ENCODE data around the gene PEX26. TPM values are rescaled to one million over a fixed set of nuclear protein-coding genes. Genes with fewer than 3 reads are reported as not detected.

Gene PEX26
- total and polyA plus RNA-seq, 12 donors: 8.4 to 57.8 (median 34.0) TPM

DNA sequence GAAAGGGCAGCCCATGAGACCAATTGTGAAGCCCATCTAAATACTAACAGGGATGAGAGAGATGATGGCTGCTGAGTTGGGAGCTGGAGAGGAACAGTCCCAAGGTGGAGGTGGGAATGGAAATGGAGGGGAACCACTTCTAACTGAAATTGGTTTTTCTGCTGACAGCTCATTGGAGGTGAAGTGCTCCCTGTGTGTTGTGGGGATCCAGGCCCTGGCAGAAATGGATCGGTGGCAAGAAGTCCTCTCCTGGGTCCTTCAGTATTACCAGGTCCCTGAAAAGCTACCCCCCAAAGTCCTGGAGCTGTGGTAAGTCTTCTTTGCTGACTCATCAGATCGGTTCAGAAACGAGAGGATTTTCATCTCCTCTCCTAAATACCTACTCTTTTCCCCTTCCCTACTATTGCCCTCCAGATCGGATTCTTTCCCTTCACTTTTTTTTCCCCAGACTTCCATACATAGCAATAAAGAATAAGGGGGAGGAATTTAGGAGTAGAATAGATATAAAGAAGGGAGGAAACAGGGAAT, 2.0 kb downstream of the PEX26 start:
- WGBS, 4 donors: 59 to 74% (median 66%) methylated on average over 4 of the region's 4 CpGs
- no peak for DNase-seq
- Histone ChIP-seq H3K36me3 (replicated peaks in 1 of 2) (peaks cover 0 to 49% of the 10 kb centered on the region in 2 donors), H3K4me1 (replicated peaks in 1 of 2) (peaks cover 22 to 33% of the 10 kb centered on the region in 2 donors), H3K27ac (no peak overlapping the region), H3K9me3 (replicated peaks in 1 of 3) (no peaks in the 10 kb centered on the region), H3K4me3 (no peak overlapping the region), H3K27me3 (no peaks in the 10 kb centered on the region)
- no peak for TF ChIP-seq POLR2A (IDR thresholded peaks at IDR 0.05)
- TF ChIP-seq, protein P1, sequence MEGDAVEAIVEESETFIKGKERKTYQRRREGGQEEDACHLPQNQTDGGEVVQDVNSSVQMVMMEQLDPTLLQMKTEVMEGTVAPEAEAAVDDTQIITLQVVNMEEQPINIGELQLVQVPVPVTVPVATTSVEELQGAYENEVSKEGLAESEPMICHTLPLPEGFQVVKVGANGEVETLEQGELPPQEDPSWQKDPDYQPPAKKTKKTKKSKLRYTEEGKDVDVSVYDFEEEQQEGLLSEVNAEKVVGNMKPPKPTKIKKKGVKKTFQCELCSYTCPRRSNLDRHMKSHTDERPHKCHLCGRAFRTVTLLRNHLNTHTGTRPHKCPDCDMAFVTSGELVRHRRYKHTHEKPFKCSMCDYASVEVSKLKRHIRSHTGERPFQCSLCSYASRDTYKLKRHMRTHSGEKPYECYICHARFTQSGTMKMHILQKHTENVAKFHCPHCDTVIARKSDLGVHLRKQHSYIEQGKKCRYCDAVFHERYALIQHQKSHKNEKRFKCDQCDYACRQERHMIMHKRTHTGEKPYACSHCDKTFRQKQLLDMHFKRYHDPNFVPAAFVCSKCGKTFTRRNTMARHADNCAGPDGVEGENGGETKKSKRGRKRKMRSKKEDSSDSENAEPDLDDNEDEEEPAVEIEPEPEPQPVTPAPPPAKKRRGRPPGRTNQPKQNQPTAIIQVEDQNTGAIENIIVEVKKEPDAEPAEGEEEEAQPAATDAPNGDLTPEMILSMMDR (IDR thresholded peaks at IDR 0.05): no peak
- intact Hi-C loops (cut with DNase I): loop anchor here (5.0 to 10.0 kb wide), 2 partner anchors 175 to 247 kb away; no protein-coding TSS in a partner anchor

- 77 to 87% (median 82%) methylated on average over 5 of the region's 5 CpGs for WGBS, 4 donors
- H3K4me1 ChIP-seq (replicated peaks in 1 of 2): peaks cover 19 to 23% of the 10 kb centered on the region in 2 donors
- H3K27me3 ChIP-seq: no peaks in the 10 kb centered on the region
- H3K36me3 ChIP-seq (replicated peaks in 1 of 2): peaks cover 0 to 66% of the 10 kb centered on the region in 2 donors
- H3K27ac ChIP-seq: no peak overlapping the region
- intact Hi-C loops (cut with DNase I): no loop called here
- H3K4me3 ChIP-seq: no peak overlapping the region
- no peaks in the 10 kb centered on the region for H3K9me3 ChIP-seq (replicated peaks in 1 of 3)
- TF ChIP-seq POLR2A (IDR thresholded peaks at IDR 0.05): no peak
- TF ChIP-seq, protein P1 (IDR thresholded peaks at IDR 0.05): no peak
- DNase-seq: no peak
Observed at GRCh38 chr22:18081416-18081815, 3.6 kb downstream of the PEX26 start.

DNA sequence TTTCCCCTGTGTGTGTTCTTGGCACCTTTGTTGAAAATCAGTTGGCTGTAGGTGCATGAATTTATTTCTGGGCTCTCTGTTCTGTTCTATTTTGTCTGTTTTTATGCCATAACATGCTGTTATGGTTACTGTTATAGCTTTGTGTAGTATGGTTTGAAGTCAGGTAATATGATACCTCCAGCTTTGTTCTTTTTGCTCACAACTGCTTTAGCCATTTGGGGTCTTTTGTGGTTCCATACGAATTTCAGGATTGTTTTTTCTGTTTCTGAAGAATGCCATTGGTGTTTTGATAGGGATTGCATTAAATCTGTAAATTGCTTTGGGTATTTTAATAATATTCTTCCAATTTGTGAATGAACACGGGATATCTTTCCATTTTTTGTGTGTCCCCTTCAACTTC, 4.7 kb downstream of the PEX26 start:
- no peaks in the 10 kb centered on the region for H3K9me3 ChIP-seq (replicated peaks in 1 of 3)
- no peak for DNase-seq
- H3K4me1 ChIP-seq (replicated peaks in 1 of 2): peaks cover 11 to 14% of the 10 kb centered on the region in 2 donors
- H3K27ac ChIP-seq: no peak overlapping the region
- H3K27me3 ChIP-seq: no peaks in the 10 kb centered on the region
- intact Hi-C loops (cut with DNase I): no loop called here
- 65 to 79% (median 74%) methylated on average over 2 of the region's 2 CpGs for WGBS, 4 donors
- TF ChIP-seq, protein P1 (IDR thresholded peaks at IDR 0.05): no peak
- no peak for TF ChIP-seq POLR2A (IDR thresholded peaks at IDR 0.05)
- H3K4me3 ChIP-seq: no peak overlapping the region
- H3K36me3 ChIP-seq (replicated peaks in 1 of 2): peaks cover 0 to 75% of the 10 kb centered on the region in 2 donors

DNA sequence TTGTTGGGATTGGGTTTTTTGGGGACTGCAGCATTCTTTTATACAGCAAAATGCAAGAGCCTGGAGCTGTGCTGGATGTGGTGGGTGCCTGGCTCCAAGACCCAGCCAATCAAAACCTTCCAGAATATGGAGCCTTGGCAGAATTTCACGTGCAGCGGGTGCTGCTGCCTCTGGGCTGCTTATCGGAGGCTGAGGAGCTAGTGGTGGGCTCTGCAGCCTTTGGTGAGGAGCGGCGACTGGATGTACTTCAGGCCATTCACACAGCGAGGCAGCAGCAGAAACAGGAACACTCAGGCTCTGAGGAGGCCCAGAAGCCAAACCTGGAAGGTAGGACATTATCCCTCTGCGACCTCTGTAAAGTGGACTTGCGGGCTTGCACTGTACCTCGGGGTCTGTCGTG, 5.6 kb downstream of the PEX26 start:
- WGBS, 4 donors: 89 to 95% (median 92%) methylated on average over 8 to 10 of the region's 10 CpGs
- no peak overlapping the region for H3K27ac ChIP-seq
- H3K27me3 ChIP-seq: no peaks in the 10 kb centered on the region
- H3K36me3 ChIP-seq (replicated peaks in 1 of 2): peaks cover 0 to 85% of the 10 kb centered on the region in 2 donors
- no peaks in the 10 kb centered on the region for H3K9me3 ChIP-seq (replicated peaks in 1 of 3)
- TF ChIP-seq, protein P1 (IDR thresholded peaks at IDR 0.05): no peak
- TF ChIP-seq POLR2A (IDR thresholded peaks at IDR 0.05): no peak
- H3K4me3 ChIP-seq: no peak overlapping the region
- intact Hi-C loops (cut with DNase I): no loop called here
- peaks cover 10 to 17% of the 10 kb centered on the region in 2 donors for H3K4me1 ChIP-seq (replicated peaks in 1 of 2)
- no peak for DNase-seq
